ENCODE results near the gene KRTAP2-2. TPM values are rescaled to one million over a fixed set of nuclear protein-coding genes. Genes with fewer than 3 reads are reported as not detected.

The KRTAP2-2 gene
- total and polyA plus RNA-seq, 2 experiments from 2014 or later = not detected

DNA sequence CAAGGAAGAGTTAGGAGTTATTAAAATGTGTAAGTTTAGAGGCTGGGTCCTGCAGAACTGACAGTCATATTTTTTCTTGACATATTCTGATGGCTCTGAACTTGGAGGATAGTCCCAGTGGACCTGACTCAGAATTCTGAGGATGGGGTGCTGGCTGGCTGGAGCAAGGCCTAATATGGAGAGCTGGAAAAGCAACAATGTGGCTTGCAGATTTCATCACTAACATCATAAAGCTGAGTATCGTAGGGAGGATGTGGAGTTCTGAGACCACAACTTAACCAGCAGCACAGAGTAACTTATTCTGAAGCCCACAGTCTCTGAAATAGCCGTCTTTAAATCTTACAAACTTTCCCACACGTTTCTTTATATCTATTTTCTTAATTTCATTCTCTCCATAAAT is 30.3 kb downstream of the KRTAP2-2 start:
- no peak for DNase-seq (ENCODE audit: low read depth in 1 of 2, low spot score in 1 of 2)
- Histone ChIP-seq H3K36me3 (no peaks in the 10 kb centered on the region), H3K27me3 (peaks cover 2% of the 10 kb centered on the region), H3K9me3 (ENCODE audit: low read depth) (no peaks in the 10 kb centered on the region), H3K4me1 (ENCODE audit: low read depth) (no peaks in the 10 kb centered on the region), H3K4me3 (no peak overlapping the region), H3K27ac (no peak overlapping the region)
- TF ChIP-seq, protein P1, sequence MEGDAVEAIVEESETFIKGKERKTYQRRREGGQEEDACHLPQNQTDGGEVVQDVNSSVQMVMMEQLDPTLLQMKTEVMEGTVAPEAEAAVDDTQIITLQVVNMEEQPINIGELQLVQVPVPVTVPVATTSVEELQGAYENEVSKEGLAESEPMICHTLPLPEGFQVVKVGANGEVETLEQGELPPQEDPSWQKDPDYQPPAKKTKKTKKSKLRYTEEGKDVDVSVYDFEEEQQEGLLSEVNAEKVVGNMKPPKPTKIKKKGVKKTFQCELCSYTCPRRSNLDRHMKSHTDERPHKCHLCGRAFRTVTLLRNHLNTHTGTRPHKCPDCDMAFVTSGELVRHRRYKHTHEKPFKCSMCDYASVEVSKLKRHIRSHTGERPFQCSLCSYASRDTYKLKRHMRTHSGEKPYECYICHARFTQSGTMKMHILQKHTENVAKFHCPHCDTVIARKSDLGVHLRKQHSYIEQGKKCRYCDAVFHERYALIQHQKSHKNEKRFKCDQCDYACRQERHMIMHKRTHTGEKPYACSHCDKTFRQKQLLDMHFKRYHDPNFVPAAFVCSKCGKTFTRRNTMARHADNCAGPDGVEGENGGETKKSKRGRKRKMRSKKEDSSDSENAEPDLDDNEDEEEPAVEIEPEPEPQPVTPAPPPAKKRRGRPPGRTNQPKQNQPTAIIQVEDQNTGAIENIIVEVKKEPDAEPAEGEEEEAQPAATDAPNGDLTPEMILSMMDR (IDR thresholded peaks at IDR 0.05; ENCODE audit: low read depth, low read length) = no peak

DNA sequence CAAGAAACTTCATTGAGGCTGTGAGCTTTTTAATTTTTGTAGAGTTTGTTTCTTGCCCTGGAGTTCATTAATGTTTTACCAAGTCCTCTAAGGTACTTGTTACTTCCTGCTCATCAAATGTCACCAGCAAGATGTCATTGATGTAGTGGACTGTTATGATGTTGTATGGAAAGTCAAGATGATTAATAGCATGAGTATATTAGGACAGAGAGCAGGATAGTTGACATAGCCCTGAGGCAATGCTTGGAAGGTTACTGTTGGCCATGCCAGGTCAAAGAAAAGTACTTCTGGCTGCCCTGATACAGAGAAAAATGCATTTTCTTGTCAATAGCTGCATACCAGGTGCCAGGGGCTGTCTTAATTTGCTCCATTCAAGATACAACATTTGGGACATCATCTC is 34.7 kb downstream of the KRTAP2-2 start:
- Histone ChIP-seq H3K9me3 (ENCODE audit: low read depth) (no peaks in the 10 kb centered on the region), H3K36me3 (no peaks in the 10 kb centered on the region), H3K4me3 (no peak overlapping the region), H3K4me1 (ENCODE audit: low read depth) (no peaks in the 10 kb centered on the region), H3K27me3 (no peaks in the 10 kb centered on the region), H3K27ac (no peak overlapping the region)
- TF ChIP-seq, protein P1 (IDR thresholded peaks at IDR 0.05; ENCODE audit: low read depth, low read length) = no peak
- no peak for DNase-seq (ENCODE audit: low read depth in 1 of 2, low spot score in 1 of 2)

DNA sequence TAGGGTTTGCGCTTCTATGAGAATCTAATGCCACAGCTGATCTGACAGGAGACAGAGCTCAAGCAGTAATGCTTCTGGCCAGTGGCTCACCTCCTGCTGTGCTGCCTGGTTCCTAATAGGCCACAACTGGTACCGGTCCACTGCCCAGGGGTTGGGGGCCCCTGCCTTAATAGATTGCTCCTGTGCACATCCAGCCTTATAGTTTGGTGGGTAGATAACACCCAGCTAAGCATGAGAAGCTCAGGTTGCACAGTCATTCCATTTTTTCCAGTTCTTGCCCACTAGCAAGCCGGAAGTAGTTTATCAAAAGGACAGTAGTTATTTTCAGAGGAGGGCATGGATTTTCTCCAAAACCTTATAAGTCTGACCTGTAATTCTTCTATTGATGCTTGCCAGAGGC is 35.6 kb downstream of the KRTAP2-2 start:
- Histone ChIP-seq H3K4me3 (no peak overlapping the region), H3K27me3 (no peaks in the 10 kb centered on the region)

DNA sequence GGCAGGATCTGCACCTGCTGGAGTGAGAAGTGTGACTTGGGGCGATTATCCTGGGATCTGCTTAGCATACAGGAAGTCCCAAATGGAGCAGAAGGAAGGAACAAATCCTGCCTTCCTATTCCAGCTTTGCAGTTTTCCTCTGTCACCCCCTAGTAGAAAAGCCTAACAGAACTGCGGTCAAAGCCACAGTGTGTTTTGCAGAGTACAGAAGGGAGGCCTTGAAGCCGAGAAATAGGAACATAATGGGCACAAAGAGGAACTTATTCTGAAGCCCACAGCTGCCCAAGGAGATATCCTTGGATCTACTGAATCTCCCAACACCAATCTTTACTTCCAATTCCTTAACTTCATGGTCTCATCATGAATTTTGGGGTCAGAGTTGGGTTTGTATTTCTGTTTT is 36.5 kb downstream of the KRTAP2-2 start:
- DNase-seq (ENCODE audit: low read depth in 1 of 2, low spot score in 1 of 2) = no peak
- Histone ChIP-seq H3K4me3 (no peak overlapping the region), H3K27me3 (no peaks in the 10 kb centered on the region), H3K4me1 (ENCODE audit: low read depth) (no peaks in the 10 kb centered on the region), H3K9me3 (ENCODE audit: low read depth) (no peaks in the 10 kb centered on the region), H3K27ac (no peak overlapping the region), H3K36me3 (no peaks in the 10 kb centered on the region)
- TF ChIP-seq, protein P1 (IDR thresholded peaks at IDR 0.05; ENCODE audit: low read depth, low read length) = no peak

More for the DNA sequence above, 35.6 kb downstream of the KRTAP2-2 start:
- Histone ChIP-seq H3K4me1 (ENCODE audit: low read depth) (no peaks in the 10 kb centered on the region), H3K36me3 (no peaks in the 10 kb centered on the region), H3K9me3 (ENCODE audit: low read depth) (no peaks in the 10 kb centered on the region), H3K27ac (no peak overlapping the region)
- TF ChIP-seq, protein P1 (IDR thresholded peaks at IDR 0.05; ENCODE audit: low read depth, low read length) = no peak
- no peak for DNase-seq (ENCODE audit: low read depth in 1 of 2, low spot score in 1 of 2)

DNA sequence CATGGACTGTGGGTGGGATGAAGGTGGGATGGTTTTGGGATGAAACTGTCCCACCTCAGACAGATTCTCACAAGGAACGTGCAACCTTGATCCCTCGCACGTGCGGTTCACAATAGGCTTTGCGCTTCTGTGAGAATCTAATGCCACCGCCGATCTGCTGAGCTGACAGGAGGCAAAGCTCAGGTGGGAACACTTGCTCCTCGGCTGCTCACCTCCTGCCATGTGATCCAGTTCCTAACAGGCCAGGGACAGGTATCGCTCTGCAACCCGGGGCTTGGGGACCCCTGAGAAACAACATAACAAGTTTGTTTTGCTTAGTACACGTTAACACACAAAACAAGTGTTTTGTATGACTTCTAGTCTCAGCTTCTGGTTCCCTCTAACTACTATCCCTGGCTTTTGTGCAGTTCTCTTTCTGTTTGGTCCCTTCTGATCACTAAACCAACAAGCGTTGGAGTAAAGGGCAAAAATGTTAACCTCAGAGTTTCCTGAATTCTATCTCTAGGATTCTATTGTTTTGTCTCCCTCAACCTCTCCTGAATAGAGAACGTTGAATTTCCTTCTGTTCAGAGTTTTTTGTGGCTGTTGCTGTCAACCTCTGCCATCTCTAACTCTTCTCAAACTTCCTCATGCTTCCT is 38.3 kb downstream of the KRTAP2-2 start:
- H3K36me3 ChIP-seq = no peaks in the 10 kb centered on the region
- DNase-seq (ENCODE audit: low read depth in 1 of 2, low spot score in 1 of 2) = no peak
- TF ChIP-seq, protein P1 (IDR thresholded peaks at IDR 0.05; ENCODE audit: low read depth, low read length) = no peak
- H3K4me1 ChIP-seq (ENCODE audit: low read depth) = no peaks in the 10 kb centered on the region
- H3K27me3 ChIP-seq = no peaks in the 10 kb centered on the region
- H3K27ac ChIP-seq = no peak overlapping the region
- no peaks in the 10 kb centered on the region for H3K9me3 ChIP-seq (ENCODE audit: low read depth)
- no peak overlapping the region for H3K4me3 ChIP-seq
